T-helper 17 cell (primary cell): ENCODE results near the gene DAG1. TPM values are rescaled to one million over a fixed set of nuclear protein-coding genes. Genes with fewer than 3 reads are reported as not detected.

ENCODE experiments used
- ATAC-seq: fragments of 150-1000 bp; cut with Tn5 transposase; 2 replicates; pipeline ENCODE4 v1.10.0; 2021; ENCODE audit warnings: mild to moderate bottlenecking, moderate library complexity
- DNase-seq, 3 donors: peaks; one replicate each; pipeline versions ENCODE4 v3.0.0 to v3.0.0-alpha.2; 2020 to 2021
- H3K9me3 ChIP-seq: one replicate; pipeline ENCODE4 v1.7.0; 2013; ENCODE audit warnings: low read length, mild to moderate bottlenecking; ENCODE audit not compliant: control insufficient read depth, poor library complexity, severe bottlenecking
- H3K27ac Mint-ChIP-seq: one replicate; pipeline ENCODE4 v1.8.0; 2022; ENCODE audit warnings: mild to moderate bottlenecking, moderate library complexity, mixed read lengths
- H3K27me3 Mint-ChIP-seq: one replicate; pipeline ENCODE4 v1.8.0; 2022; ENCODE audit warnings: mixed read lengths
- H3K36me3 Mint-ChIP-seq: one replicate; pipeline ENCODE4 v1.8.0; 2022; ENCODE audit warnings: low read depth, mixed read lengths
- H3K4me1 Mint-ChIP-seq: one replicate; pipeline ENCODE4 v1.8.0; 2022; ENCODE audit warnings: mild to moderate bottlenecking, mixed read lengths
- H3K4me3 Mint-ChIP-seq: one replicate; pipeline ENCODE4 v1.8.0; 2022; ENCODE audit warnings: mild to moderate bottlenecking, moderate library complexity, mixed read lengths
- total RNA-seq, 4 donors: library from RNA in 2 of 4; stranded (reverse) in 2 of 4; gene quantifications; one replicate each; pipeline ENCODE4 v1.2.3 and lab custom pipeline; 2022 to 2026

The DAG1 gene
- total RNA-seq, 2 donors from 2014 or later: 18.0 to 18.9 TPM

GRCh38 chr3:49511639-49512038 lies 41.6 kb downstream of the DAG1 start:
- H3K36me3 Mint-ChIP-seq: peaks cover 4% of the 10 kb centered on the region

GRCh38 chr3:49512781-49513355 lies 42.8 kb downstream of the DAG1 start:
- no peaks in the 10 kb centered on the region for H3K9me3 ChIP-seq
- H3K36me3 Mint-ChIP-seq: peaks cover 8% of the 10 kb centered on the region
- no peak for ATAC-seq
- H3K4me3 Mint-ChIP-seq: no peak overlapping the region
- DNase-seq: no peak
- peaks cover 18% of the 10 kb centered on the region for H3K4me1 Mint-ChIP-seq
- no peaks in the 10 kb centered on the region for H3K27me3 Mint-ChIP-seq
- H3K27ac Mint-ChIP-seq: no peak overlapping the region

More at GRCh38 chr3:49511639-49512038, 41.6 kb downstream of the DAG1 start:
- H3K27me3 Mint-ChIP-seq: no peaks in the 10 kb centered on the region
- no peak for DNase-seq
- peaks cover 16% of the 10 kb centered on the region for H3K4me1 Mint-ChIP-seq
- no peak for ATAC-seq
- H3K9me3 ChIP-seq: no peaks in the 10 kb centered on the region
- no peak overlapping the region for H3K4me3 Mint-ChIP-seq
- H3K27ac Mint-ChIP-seq: no peak overlapping the region

GRCh38 chr3:49513494-49514124 lies 43.5 kb downstream of the DAG1 start:
- Mint-ChIP-seq H3K4me1 (peaks cover 20% of the 10 kb centered on the region), H3K27me3 (no peaks in the 10 kb centered on the region), H3K27ac (no peak overlapping the region), H3K36me3 (peaks cover 8% of the 10 kb centered on the region), H3K4me3 (no peak overlapping the region)
- no peak for DNase-seq
- no peaks in the 10 kb centered on the region for H3K9me3 ChIP-seq
- no peak for ATAC-seq

- no peaks in the 10 kb centered on the region for H3K27me3 Mint-ChIP-seq
- no peak overlapping the region for H3K4me3 Mint-ChIP-seq
- H3K9me3 ChIP-seq: no peaks in the 10 kb centered on the region
- peak overlapping the region; percentile 71 for H3K27ac Mint-ChIP-seq
- H3K4me1 Mint-ChIP-seq: peaks cover 16% of the 10 kb centered on the region
- H3K36me3 Mint-ChIP-seq: peaks cover 8% of the 10 kb centered on the region
- ATAC-seq: no peak
- no peak for DNase-seq
These were observed 47.9 kb downstream of the DAG1 start for GRCh38 chr3:49518016-49518415.

- no peak overlapping the region for H3K4me3 Mint-ChIP-seq
- ATAC-seq (no peak), DNase-seq (no peak)
- no peaks in the 10 kb centered on the region for H3K27me3 Mint-ChIP-seq
- H3K36me3 Mint-ChIP-seq: peaks cover 7% of the 10 kb centered on the region
- H3K27ac Mint-ChIP-seq: peak overlapping the region; percentile 74
- no peaks in the 10 kb centered on the region for H3K9me3 ChIP-seq
- peaks cover 17% of the 10 kb centered on the region for H3K4me1 Mint-ChIP-seq
These were observed 48.4 kb downstream of the DAG1 start for GRCh38 chr3:49518441-49518840.

- H3K9me3 ChIP-seq: no peaks in the 10 kb centered on the region
- Mint-ChIP-seq H3K27ac (peak overlapping the region; percentile 74), H3K36me3 (peaks cover 4% of the 10 kb centered on the region), H3K27me3 (no peaks in the 10 kb centered on the region), H3K4me1 (peaks cover 16% of the 10 kb centered on the region), H3K4me3 (no peak overlapping the region)
- ATAC-seq (no peak), DNase-seq (no peak)
These were observed 49.2 kb downstream of the DAG1 start for GRCh38 chr3:49519296-49519695.

GRCh38 chr3:49519916-49520385 lies 49.9 kb downstream of the DAG1 start:
- Mint-ChIP-seq H3K27me3 (no peaks in the 10 kb centered on the region), H3K4me3 (no peak overlapping the region), H3K36me3 (peaks cover 4% of the 10 kb centered on the region), H3K4me1 (peaks cover 16% of the 10 kb centered on the region), H3K27ac (peak overlapping the region; percentile 37)
- ATAC-seq (no peak), DNase-seq (no peak)
- no peaks in the 10 kb centered on the region for H3K9me3 ChIP-seq

GRCh38 chr3:49523756-49524747 lies 54.0 kb downstream of the DAG1 start:
- H3K36me3 Mint-ChIP-seq: no peaks in the 10 kb centered on the region
- H3K4me3 Mint-ChIP-seq: no peak overlapping the region
- H3K27ac Mint-ChIP-seq: peak overlapping the region; percentile 3
- no peak for DNase-seq
- H3K27me3 Mint-ChIP-seq: no peaks in the 10 kb centered on the region
- no peaks in the 10 kb centered on the region for H3K9me3 ChIP-seq
- ATAC-seq: no peak
- H3K4me1 Mint-ChIP-seq: peaks cover 5% of the 10 kb centered on the region

- H3K4me1 Mint-ChIP-seq: peaks cover 6% of the 10 kb centered on the region
- no peaks in the 10 kb centered on the region for H3K9me3 ChIP-seq
- H3K27ac Mint-ChIP-seq: peak overlapping the region; percentile 32
- DNase-seq (no peak), ATAC-seq (no peak)
- H3K4me3 Mint-ChIP-seq: no peak overlapping the region
- H3K27me3 Mint-ChIP-seq: no peaks in the 10 kb centered on the region
- no peaks in the 10 kb centered on the region for H3K36me3 Mint-ChIP-seq
These were observed 59.5 kb downstream of the DAG1 start for GRCh38 chr3:49529567-49529966.

- ATAC-seq (no peak), DNase-seq (no peak)
- no peaks in the 10 kb centered on the region for H3K9me3 ChIP-seq
- no peaks in the 10 kb centered on the region for H3K36me3 Mint-ChIP-seq
- no peaks in the 10 kb centered on the region for H3K27me3 Mint-ChIP-seq
- H3K27ac Mint-ChIP-seq: peak overlapping the region; percentile 32
- H3K4me1 Mint-ChIP-seq: peaks cover 6% of the 10 kb centered on the region
- no peak overlapping the region for H3K4me3 Mint-ChIP-seq
These were observed 60.2 kb downstream of the DAG1 start for GRCh38 chr3:49530231-49530630.

GRCh38 chr3:49530701-49531100 lies 60.6 kb downstream of the DAG1 start:
- no peaks in the 10 kb centered on the region for H3K27me3 Mint-ChIP-seq
- H3K9me3 ChIP-seq: no peaks in the 10 kb centered on the region
- no peak overlapping the region for H3K4me3 Mint-ChIP-seq
- H3K27ac Mint-ChIP-seq: no peak overlapping the region
- no peak for DNase-seq
- peaks cover 6% of the 10 kb centered on the region for H3K4me1 Mint-ChIP-seq
- no peaks in the 10 kb centered on the region for H3K36me3 Mint-ChIP-seq
- no peak for ATAC-seq

GRCh38 chr3:49531218-49531617 lies 61.2 kb downstream of the DAG1 start:
- H3K27me3 Mint-ChIP-seq: no peaks in the 10 kb centered on the region
- ATAC-seq (no peak), DNase-seq (no peak)
- H3K4me1 Mint-ChIP-seq: peaks cover 6% of the 10 kb centered on the region
- H3K27ac Mint-ChIP-seq: no peak overlapping the region
- no peaks in the 10 kb centered on the region for H3K9me3 ChIP-seq
- H3K36me3 Mint-ChIP-seq: no peaks in the 10 kb centered on the region
- H3K4me3 Mint-ChIP-seq: no peak overlapping the region

GRCh38 chr3:49531715-49532114 lies 61.6 kb downstream of the DAG1 start:
- DNase-seq: no peak
- Mint-ChIP-seq H3K4me1 (peaks cover 6% of the 10 kb centered on the region), H3K27ac (no peak overlapping the region), H3K4me3 (no peak overlapping the region), H3K36me3 (no peaks in the 10 kb centered on the region), H3K27me3 (no peaks in the 10 kb centered on the region)
- no peak for ATAC-seq
- no peaks in the 10 kb centered on the region for H3K9me3 ChIP-seq
